Measurements from ENCODE around the gene JARID2. TPM values are rescaled to one million over a fixed set of nuclear protein-coding genes. Genes with fewer than 3 reads are reported as not detected.

Gene JARID2
- total RNA-seq, 3 donors from 2014 or later = 10.5 to 13.9 (median 11.5) TPM

DNA sequence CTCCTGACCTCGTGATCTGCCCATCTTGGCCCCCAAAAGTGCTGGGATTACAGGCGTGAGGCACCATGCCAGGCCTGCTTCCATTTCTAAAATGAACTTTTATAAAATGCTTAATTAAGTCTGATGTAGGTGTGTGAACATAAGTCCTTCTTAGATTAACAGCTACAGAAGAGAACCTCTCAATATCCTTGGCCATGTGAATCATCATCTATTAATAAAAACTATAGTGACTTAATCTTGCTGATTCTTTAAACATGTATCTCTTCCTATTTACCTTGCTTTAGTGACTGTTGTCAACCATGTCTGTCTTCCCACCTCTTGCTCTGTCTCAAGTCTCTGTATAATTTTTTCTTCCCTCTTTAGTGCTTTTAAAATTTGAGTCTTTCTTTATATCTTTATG, 127.1 kb downstream of the JARID2 start:
- Histone ChIP-seq H3K27me3 (no peaks in the 10 kb centered on the region), H3K4me1 (no peaks in the 10 kb centered on the region), H3K27ac (no peak overlapping the region), H3K4me3 (no peak overlapping the region), H3K9me3 (no peaks in the 10 kb centered on the region), H3K36me3 (no peaks in the 10 kb centered on the region)
- intact Hi-C loops (cut with DNase I; ENCODE audit: low total_unique reads) = loop anchor here (2.0 kb wide), 1 partner anchor 52 kb away; no protein-coding TSS in a partner anchor
- TF ChIP-seq POLR2A (IDR thresholded peaks at IDR 0.05) = no peak
- no peak for TF ChIP-seq POLR2AphosphoS5 (IDR thresholded peaks at IDR 0.05)
- TF ChIP-seq, protein P1, sequence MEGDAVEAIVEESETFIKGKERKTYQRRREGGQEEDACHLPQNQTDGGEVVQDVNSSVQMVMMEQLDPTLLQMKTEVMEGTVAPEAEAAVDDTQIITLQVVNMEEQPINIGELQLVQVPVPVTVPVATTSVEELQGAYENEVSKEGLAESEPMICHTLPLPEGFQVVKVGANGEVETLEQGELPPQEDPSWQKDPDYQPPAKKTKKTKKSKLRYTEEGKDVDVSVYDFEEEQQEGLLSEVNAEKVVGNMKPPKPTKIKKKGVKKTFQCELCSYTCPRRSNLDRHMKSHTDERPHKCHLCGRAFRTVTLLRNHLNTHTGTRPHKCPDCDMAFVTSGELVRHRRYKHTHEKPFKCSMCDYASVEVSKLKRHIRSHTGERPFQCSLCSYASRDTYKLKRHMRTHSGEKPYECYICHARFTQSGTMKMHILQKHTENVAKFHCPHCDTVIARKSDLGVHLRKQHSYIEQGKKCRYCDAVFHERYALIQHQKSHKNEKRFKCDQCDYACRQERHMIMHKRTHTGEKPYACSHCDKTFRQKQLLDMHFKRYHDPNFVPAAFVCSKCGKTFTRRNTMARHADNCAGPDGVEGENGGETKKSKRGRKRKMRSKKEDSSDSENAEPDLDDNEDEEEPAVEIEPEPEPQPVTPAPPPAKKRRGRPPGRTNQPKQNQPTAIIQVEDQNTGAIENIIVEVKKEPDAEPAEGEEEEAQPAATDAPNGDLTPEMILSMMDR (IDR thresholded peaks at IDR 0.05) = no peak
- DNase-seq (ENCODE audit: low spot score in 2 of 2) = no peak

DNA sequence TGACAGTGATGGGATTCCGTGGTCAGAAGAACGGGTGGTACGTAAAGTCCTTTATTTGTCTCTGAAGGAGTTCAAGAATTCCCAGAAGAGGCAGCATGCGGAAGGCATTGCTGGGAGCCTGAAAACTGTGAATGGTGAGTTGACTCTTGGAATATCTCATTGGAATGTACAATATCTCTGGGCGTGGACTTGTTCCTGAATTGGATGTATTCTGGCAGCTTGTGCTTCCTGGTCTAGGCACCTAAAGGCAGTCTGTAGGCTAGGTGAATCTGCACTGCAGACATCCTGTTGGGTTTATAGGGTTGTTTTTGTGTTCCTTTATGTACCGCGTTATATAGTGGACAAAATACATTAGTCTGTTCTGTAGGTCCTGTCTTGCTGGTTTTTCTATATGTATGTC, 128.2 kb downstream of the JARID2 start:
- no peak for DNase-seq (ENCODE audit: low spot score in 2 of 2)
- intact Hi-C loops (cut with DNase I; ENCODE audit: low total_unique reads) = no loop called here
- TF ChIP-seq, protein P1 (IDR thresholded peaks at IDR 0.05) = no peak
- H3K4me1 ChIP-seq = no peaks in the 10 kb centered on the region
- H3K27ac ChIP-seq = no peak overlapping the region
- H3K4me3 ChIP-seq = no peak overlapping the region
- no peaks in the 10 kb centered on the region for H3K36me3 ChIP-seq
- no peaks in the 10 kb centered on the region for H3K9me3 ChIP-seq
- H3K27me3 ChIP-seq = no peaks in the 10 kb centered on the region

DNA sequence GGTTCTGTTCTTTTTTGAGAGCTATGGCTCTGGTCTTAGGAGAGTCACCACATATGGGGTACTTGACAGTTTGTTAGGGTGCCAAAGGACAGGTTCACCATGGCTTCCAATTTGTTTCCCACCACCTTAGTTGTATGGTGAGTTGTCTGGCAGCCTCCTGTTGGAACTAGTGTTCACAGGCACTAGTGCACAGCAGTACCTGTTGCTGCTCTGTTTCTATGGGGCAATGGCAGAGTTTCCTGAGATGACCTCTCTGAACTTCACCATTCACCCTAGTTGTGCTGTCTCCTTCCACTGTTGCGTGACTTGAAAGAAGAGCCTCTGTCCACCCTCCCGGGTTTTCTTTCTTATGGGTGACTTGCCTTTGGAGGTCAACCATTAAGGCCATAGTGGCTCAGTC, 129.1 kb downstream of the JARID2 start:
- Histone ChIP-seq H3K9me3 (no peaks in the 10 kb centered on the region), H3K36me3 (no peaks in the 10 kb centered on the region), H3K4me1 (no peaks in the 10 kb centered on the region), H3K27ac (no peak overlapping the region), H3K4me3 (no peak overlapping the region), H3K27me3 (no peaks in the 10 kb centered on the region)
- no peak for DNase-seq (ENCODE audit: low spot score in 2 of 2)
- TF ChIP-seq POLR2AphosphoS5 (IDR thresholded peaks at IDR 0.05) = no peak
- no peak for TF ChIP-seq POLR2A (IDR thresholded peaks at IDR 0.05)
- TF ChIP-seq, protein P1 (IDR thresholded peaks at IDR 0.05) = no peak
- intact Hi-C loops (cut with DNase I; ENCODE audit: low total_unique reads) = no loop called here

- H3K4me3 ChIP-seq = no peak overlapping the region
- DNase-seq (ENCODE audit: low spot score in 2 of 2) = no peak
- no peaks in the 10 kb centered on the region for H3K27me3 ChIP-seq
- no peaks in the 10 kb centered on the region for H3K36me3 ChIP-seq
- no peaks in the 10 kb centered on the region for H3K9me3 ChIP-seq
- no peak for TF ChIP-seq POLR2A (IDR thresholded peaks at IDR 0.05)
- TF ChIP-seq, protein P1 (IDR thresholded peaks at IDR 0.05) = no peak
- TF ChIP-seq POLR2AphosphoS5 (IDR thresholded peaks at IDR 0.05) = no peak
- H3K4me1 ChIP-seq = no peaks in the 10 kb centered on the region
- no peak overlapping the region for H3K27ac ChIP-seq
- intact Hi-C loops (cut with DNase I; ENCODE audit: low total_unique reads) = no loop called here
These were observed 129.9 kb downstream of the JARID2 start for GRCh38 chr6:15375638-15376290.

- no peak for DNase-seq (ENCODE audit: low spot score in 2 of 2)
- H3K4me1 ChIP-seq = no peaks in the 10 kb centered on the region
- no peak overlapping the region for H3K4me3 ChIP-seq
- TF ChIP-seq POLR2AphosphoS5 (IDR thresholded peaks at IDR 0.05) = no peak
- TF ChIP-seq, protein P1 (IDR thresholded peaks at IDR 0.05) = no peak
- TF ChIP-seq POLR2A (IDR thresholded peaks at IDR 0.05) = no peak
- intact Hi-C loops (cut with DNase I; ENCODE audit: low total_unique reads) = no loop called here
- no peaks in the 10 kb centered on the region for H3K9me3 ChIP-seq
- H3K36me3 ChIP-seq = no peaks in the 10 kb centered on the region
- no peaks in the 10 kb centered on the region for H3K27me3 ChIP-seq
- no peak overlapping the region for H3K27ac ChIP-seq
These were observed 131.1 kb downstream of the JARID2 start for GRCh38 chr6:15376900-15377487.

All from breast epithelium (tissue), 4 donors.